Activated CD8-positive, alpha-beta memory T cell treated with anti-CD3 and anti-CD28 coated beads for 36 hours (primary cell): ENCODE measurements around the gene TGFB1. TPM values are rescaled to one million over a fixed set of nuclear protein-coding genes. Genes with fewer than 3 reads are reported as not detected.

Experiments used
- CTCF ChIA-PET: fragments of 350-600 bp; sonication (Branson Sonifier 250); formaldehyde crosslinking; loops from one replicate; lab custom pipeline; 2021; ENCODE audit warnings: antibody characterized with exemption; lab: Charles Lee
- POLR2A ChIA-PET: fragments of 350-600 bp; sonication (Branson Sonifier 250); formaldehyde crosslinking; loops from one replicate; lab custom pipeline; 2021; ENCODE audit warnings: antibody characterized with exemption; lab: Charles Lee
- total RNA-seq, 2 experiments: library from RNA; stranded (reverse); gene quantifications; one replicate each; pipeline ENCODE4 v1.2.3, GENCODE V29; 2021

Gene TGFB1
- total RNA-seq, 2 experiments from 2014 or later: 148 to 150 TPM

DNA sequence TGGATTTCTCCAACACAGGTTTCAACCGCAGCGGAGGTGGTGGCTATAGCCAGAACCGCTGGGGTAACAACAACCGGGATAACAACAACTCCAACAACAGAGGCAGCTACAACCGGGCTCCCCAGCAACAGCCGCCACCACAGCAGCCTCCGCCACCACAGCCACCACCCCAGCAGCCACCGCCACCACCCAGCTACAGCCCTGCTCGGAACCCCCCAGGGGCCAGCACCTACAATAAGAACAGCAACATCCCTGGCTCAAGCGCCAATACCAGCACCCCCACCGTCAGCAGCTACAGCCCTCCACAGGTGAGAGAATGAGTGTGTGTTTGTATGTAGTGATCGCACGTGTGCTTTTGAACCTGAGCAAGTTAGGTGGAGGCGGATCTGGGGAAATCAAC is 49.8 kb downstream of the TGFB1 start:
- CTCF ChIA-PET: interaction anchor here (1.4 to 3.2 kb wide), 4 partner anchors 15 to 100 kb away, joined by 6 to 19 read pairs (median 12); partner anchors contain the start of gene HNRNPUL1

DNA sequence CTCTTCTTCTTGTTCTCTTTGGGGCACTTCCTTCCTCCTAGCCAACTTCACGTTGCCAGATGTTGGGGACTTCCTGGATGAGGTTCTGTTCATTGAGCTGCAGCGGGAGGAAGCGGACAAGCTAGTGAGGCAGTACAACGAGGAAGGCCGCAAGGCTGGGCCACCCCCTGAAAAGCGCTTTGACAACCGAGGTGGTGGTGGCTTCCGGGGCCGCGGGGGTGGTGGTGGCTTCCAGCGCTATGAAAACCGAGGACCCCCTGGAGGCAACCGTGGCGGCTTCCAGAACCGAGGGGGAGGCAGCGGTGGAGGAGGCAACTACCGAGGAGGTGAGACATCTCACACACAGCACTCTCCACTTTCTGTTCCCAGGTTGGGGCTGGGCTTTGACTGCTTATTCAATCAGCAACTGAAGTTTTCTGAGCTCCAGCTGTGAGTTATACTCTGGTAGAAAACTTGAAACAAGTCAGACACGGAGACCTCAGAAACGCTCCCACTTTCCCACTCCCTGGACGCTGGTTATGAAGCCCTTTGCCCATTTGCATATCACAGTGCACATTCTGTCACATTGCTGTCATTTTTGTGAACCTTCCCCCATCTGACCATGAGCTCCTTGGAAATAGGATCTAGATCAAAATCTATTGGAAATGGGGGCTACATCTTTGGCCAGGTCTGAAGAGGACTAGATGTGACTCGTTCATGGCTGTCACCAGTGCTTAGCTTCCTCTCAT is 50.9 kb downstream of the TGFB1 start:
- ChIA-PET POLR2A (interaction anchor here (0.6 to 5.9 kb wide), 5 partner anchors 11 to 99 kb away, joined by 3 to 52 read pairs (median 7); partner anchors contain the start of gene HNRNPUL1), CTCF (interaction anchor here (0.7 to 1.5 kb wide), 7 partner anchors 14 to 241 kb away, joined by 3 to 16 read pairs (median 4); partner anchors contain the start of gene HNRNPUL1)

More for the DNA sequence above, 49.8 kb downstream of the TGFB1 start:
- POLR2A ChIA-PET: interaction anchor here (1.7 to 5.9 kb wide), 2 partner anchors 24 to 39 kb away, joined by 3 to 52 read pairs; partner anchors contain the start of gene HNRNPUL1

DNA sequence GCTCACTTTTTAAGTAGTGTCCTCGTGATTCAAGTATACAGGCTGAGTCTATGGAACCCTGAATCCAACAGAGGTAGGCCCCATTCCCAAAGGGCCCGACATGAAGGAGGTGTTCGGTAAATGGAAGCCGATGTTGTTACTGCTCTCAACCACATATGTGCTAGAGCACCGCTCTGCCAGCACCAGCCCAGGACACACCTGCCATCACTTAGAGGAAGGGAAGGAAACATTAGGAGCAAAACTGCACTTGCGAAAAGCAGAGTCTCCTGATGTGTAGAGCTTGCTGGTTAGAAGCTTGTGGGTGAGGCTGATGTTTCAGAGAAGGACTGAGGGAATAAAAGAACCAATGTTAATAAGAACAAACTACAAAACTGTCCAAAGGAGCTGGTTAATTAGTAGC is 53.2 kb downstream of the TGFB1 start:
- ChIA-PET CTCF (interaction anchor here (1.0 kb wide), 1 partner anchor 35 kb away, joined by 3 read pairs; no protein-coding TSS in a partner anchor), POLR2A (interaction anchor here (5.9 kb wide), 1 partner anchor 36 kb away, joined by 52 read pairs; the partner anchor contains the start of gene HNRNPUL1)

DNA sequence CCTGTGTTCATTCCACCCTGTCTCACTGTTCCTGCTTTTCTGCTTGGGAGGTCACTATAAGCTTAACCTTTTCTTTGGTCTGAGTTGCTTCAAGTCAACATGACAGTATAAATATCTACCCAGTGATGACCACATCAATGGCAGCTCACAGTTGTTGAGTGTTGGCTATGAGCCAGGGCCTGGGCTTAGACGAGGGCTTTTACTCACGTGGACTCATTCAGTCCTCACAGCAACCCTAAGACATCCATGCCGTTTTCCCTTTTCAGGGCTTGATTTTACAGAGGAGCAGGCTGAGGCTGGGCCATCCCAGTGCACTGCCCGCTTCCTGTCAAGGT is 54.0 kb downstream of the TGFB1 start:
- ChIA-PET CTCF (interaction anchor here (0.6 to 3.2 kb wide), 4 partner anchors 9 to 96 kb away, joined by 3 to 15 read pairs (median 6); partner anchors contain the start of gene CCDC97), POLR2A (no interaction called here)

DNA sequence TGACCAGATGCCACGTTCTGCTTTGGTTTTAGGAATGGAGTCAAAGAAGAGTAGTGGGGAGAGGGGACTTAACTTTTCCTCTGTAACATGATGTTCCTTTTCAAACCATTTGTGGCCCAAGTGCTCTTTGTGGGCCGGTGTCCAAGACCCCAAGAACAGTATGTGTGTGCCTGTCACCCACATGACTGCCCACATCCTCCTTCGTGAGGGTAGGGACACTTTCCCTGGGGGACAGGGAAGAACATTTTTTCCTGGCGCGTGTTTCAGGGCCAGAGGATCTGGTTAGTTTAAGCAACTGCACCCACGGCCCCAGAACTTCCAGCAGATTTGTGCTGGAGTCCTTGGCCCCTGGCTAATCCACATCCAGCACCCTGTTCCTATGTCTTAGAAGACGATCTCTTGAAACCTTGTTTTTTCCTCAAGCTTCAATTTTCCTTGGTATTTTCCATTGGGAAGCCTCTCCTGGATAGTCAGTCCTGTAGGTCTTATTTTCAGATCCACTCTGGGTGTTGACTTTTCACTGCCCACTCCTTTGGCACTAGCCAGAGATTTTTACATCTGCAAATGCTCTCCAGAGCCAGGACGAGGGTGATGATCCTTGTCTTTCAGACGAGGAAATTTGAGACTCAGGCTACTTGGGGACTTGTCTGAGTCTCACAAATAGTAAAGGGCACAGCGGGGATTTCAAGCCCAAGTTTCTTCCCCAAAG is 54.5 kb downstream of the TGFB1 start:
- ChIA-PET POLR2A (no interaction called here), CTCF (interaction anchor here (0.6 to 3.2 kb wide), 6 partner anchors 9 to 95 kb away, joined by 3 to 15 read pairs (median 6); partner anchors contain the start of genes CCDC97 and HNRNPUL1)

DNA sequence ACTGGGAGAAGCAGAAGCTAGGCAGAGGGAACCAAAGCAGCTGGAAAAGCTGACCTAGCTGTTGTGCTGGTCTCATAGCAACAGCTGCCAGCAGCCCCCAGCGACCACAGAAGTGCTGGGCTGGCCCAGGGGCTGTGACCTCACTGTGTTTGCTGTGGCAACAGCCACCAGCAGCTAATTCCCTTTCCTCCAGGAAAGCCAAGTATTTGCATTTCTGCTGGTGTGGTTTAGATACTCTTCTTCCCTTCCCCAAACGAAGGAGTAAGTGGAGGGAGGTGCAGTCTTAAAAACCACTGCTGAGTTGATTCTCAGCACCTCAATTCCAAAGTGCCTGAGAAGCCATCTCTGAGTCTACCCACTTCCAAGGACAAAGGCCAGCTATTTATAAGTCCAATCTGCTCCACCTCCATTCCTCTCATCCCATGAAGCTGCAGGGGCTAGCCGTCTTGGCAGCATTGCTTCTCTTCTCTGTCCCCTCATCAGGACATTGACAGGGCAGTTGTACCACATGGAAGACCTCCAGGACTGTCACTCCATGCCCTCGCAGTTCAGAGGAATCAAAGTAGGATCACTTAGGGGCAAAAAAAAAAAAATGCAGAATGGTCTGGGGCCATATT is 55.3 kb downstream of the TGFB1 start:
- CTCF ChIA-PET: interaction anchor here (0.7 to 3.2 kb wide), 5 partner anchors 10 to 95 kb away, joined by 3 to 15 read pairs (median 5); partner anchors contain the start of gene HNRNPUL1
- POLR2A ChIA-PET: interaction anchor here (0.8 to 1.1 kb wide), 2 partner anchors 12 to 16 kb away, joined by 3 read pairs; no protein-coding TSS in a partner anchor

DNA sequence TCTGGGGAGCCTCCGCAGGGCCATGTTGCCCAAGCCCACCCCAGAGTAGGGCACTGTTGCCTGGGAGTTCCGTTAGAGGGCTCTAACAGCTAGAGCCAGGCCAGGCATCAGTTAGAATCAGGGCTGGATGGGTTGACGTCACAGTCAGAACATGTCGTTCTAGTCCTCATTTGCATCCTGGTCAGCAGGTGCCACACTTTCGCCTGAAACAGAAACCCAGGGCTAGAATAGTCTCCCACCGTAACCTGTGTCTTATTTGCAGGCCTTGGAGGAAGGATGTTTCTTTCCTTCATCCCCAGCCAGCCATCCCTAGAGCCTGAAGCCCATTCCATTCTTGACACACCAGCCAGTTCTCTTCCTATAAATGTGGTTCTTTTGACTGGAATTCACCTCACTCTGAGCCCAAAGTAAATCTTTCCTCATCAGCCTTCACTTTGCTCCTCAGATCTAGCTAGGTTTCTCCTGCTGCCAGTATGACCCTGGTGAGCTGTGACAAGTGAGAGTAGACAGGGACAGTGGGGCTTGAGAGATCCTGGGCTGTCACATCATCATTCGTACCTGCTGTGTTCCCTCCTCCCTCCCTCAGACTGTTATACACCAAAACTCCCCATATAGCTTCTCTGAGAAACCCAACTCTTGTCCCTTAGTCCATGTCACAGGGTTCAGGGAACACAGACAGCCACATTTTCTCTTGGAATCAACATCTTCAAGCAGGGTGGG is 55.9 kb downstream of the TGFB1 start:
- ChIA-PET POLR2A (interaction anchor here (0.8 to 1.1 kb wide), 2 partner anchors 13 to 16 kb away, joined by 3 read pairs; no protein-coding TSS in a partner anchor), CTCF (interaction anchor here (0.7 to 3.2 kb wide), 4 partner anchors 11 to 93 kb away, joined by 3 to 15 read pairs (median 6); partner anchors contain the start of gene HNRNPUL1)

DNA sequence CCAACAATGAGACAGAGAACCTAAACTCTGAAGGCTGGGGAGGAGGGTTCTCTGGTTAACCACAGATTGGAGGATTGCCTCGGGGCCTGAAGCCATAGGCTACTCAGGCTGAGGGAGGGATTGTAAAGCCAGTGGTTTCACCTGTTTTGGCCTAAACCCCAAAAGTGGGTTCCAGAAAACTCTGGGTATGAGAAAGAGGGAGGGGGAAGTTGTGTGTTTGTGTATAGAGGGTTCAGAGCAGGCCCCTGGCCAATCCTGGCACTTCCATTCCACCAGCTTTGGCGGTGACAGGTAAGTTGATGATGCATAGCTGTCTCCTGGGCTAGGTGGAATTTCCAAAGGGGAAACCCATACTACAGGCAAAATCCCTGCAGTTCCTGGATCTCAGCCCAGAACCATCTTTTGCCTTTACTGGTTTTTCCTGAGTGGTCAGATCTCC is 57.3 kb downstream of the TGFB1 start:
- POLR2A ChIA-PET: no interaction called here
- CTCF ChIA-PET: no interaction called here

DNA sequence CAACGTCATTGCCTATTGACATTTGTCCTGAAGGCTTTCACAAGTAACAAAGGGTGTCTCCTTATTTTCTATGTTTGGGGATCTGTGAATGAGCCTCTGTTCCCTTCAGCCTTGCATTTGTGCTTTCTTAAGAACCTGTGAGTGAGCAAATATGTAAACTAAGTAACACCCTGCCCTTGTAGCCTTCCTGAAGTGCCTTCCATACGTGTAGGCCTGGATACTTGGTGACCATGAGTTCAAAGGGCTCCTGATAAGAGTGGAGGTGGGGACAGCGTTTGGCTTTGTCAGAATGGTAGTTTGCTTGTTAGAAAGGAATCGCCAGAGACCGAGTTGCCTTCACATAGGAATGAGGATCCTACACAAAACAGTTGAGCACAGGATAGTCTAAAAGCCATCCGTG is 58.2 kb downstream of the TGFB1 start:
- CTCF ChIA-PET: no interaction called here
- POLR2A ChIA-PET: no interaction called here

DNA sequence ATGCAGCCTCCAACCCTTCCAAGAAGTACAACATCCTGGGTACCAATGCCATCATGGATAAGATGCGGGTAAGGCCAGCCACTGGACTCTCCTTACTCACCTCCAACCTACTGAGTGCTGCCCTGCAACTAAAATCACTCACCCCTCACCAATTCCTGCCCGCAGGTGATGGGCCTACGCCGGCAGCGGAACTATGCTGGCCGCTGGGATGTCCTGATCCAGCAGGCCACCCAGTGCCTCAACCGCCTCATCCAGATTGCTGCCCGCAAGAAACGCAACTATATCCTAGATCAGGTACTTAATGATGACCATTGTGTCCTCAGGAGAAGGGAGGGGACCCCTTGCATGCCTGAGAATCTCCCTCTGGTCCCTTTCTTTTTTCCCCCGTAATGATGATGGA is 59.3 kb downstream of the TGFB1 start:
- CTCF ChIA-PET: no interaction called here

DNA sequence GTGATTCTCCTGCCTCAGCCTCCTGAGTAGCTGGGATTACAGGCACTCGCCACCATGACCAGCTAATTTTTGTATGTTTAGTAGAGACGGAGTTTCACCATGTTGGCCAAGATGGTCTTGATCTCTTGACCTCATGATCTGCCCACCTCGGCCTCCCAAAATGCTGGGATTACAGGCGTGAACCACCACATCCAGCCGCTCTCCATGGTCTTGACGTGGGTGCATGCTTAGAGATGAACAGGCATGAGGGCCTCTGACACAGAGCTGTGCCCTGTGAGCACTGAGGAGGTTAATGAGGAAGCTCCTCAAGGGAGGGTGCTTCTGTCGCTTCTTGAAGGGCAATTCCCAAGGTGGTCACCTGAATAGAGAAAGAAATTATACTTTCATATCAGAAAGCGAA is 63.9 kb downstream of the TGFB1 start:
- ChIA-PET POLR2A (interaction anchor here (0.7 kb wide), 1 partner anchor 13 kb away, joined by 12 read pairs; no protein-coding TSS in a partner anchor), CTCF (interaction anchor here (0.7 to 2.0 kb wide), 2 partner anchors 13 to 1338 kb away, joined by 3 to 6 read pairs; no protein-coding TSS in a partner anchor)

More for the DNA sequence above, 59.3 kb downstream of the TGFB1 start:
- POLR2A ChIA-PET: no interaction called here

DNA sequence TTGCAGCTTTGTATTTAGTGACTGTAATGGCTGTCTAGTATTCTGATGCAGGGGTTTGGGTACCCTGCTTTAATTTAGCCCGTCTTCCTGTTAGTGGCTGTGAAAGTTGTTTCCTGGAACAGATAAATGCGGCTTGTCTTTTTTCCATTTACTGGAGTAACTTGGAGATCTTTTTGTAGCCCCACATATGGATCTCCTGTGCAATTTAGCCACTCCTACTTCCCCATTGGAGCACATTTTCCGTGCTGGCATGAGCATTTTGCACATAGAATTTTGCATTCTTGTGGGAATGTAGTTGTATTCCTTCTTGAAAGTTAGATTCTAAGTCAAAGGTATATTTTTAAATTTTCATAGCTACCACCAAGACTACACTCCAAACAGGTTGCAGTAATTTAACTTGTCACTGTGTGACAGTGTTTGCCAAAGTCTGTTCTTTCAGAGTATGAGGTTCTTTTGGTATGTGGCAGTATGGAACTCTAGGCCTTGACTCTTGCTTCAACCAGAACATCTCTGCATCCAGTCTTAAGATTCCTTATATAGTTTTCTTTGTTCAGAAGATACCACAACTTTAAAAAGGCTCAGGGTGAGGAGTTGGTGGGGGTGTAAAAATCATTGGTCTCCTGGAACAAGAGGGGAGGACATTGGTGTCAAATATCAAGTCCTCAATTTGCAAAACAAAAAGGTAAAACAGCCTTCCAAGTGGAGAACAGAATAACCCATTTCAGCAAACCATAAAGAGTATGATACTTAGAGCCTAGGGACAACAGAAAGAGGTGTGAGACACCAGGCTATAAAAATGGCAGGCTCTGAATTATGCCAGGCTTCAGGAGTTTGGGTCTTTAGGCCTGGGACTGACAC is 64.8 kb downstream of the TGFB1 start:
- ChIA-PET POLR2A (no interaction called here), CTCF (interaction anchor here (2.0 kb wide), 1 partner anchor 14 kb away, joined by 6 read pairs; no protein-coding TSS in a partner anchor)

Other genes with a start within 250 kb of the TGFB1 start
- gene CYP2F1, start 239.5 kb downstream of the TGFB1 start, total RNA-seq: not detected
- not detected for gene CYP2S1, start 160.7 kb downstream of the TGFB1 start, total RNA-seq
- under 1 TPM; 0.08 to 0.21 TPM for gene AXL, start 134.7 kb downstream of the TGFB1 start, total RNA-seq
- 100 to 1,000 TPM; 258 to 262 TPM for gene HNRNPUL1, start 89.5 kb downstream of the TGFB1 start, total RNA-seq
- gene CCDC97, start 43.8 kb downstream of the TGFB1 start, total RNA-seq: 10 to 100 TPM; 22.9 to 25.1 TPM
- 1 to 10 TPM; 5.5 to 5.6 TPM for gene B9D2, start 10.2 kb upstream of the TGFB1 start, total RNA-seq
- 1 to 10 TPM; 2.2 to 3.0 TPM for gene TMEM91, start 22.6 kb upstream of the TGFB1 start, total RNA-seq
- 10 to 100 TPM; 52.2 to 57.6 TPM for gene EXOSC5, start 43.4 kb upstream of the TGFB1 start, total RNA-seq
- gene BCKDHA, start 43.9 kb upstream of the TGFB1 start, total RNA-seq: 10 to 100 TPM; 21.5 to 24.8 TPM
- gene B3GNT8, start 73.5 kb upstream of the TGFB1 start, total RNA-seq: under 1 TPM; 0.36 to 0.61 TPM
- 10 to 100 TPM; 67.6 to 70.0 TPM for gene DMAC2, start 86.0 kb upstream of the TGFB1 start, total RNA-seq
- not detected for gene ERICH4, start 89.2 kb upstream of the TGFB1 start, total RNA-seq
- 10 to 100 TPM; 41.9 to 43.8 TPM for gene CEACAM21, start 222.2 kb upstream of the TGFB1 start, total RNA-seq